A549 (cell line): Measurements from ENCODE around the gene RSBN1. TPM values are rescaled to one million over a fixed set of nuclear protein-coding genes. Genes with fewer than 3 reads are reported as not detected.

Source experiments
- ATAC-seq, 2 experiments: fragments of 200-7000 bp in 1 of 2; fragments of >200 bp in 1 of 2; cut with Nextera tagmentation in 1 of 2; cut with Tn5 transposase in 1 of 2; 3 replicates each; pipeline versions ENCODE4 v1.8.0 to v1.9.1; 2018 to 2020; ENCODE audit warnings: mild to moderate bottlenecking in 1 of 2, moderate library complexity in 1 of 2
- CTCF ChIA-PET: fragments of 300-600 bp; sonication (Branson Sonifier 250); formaldehyde crosslinking; extraction: SDS; loops from one replicate; lab custom pipeline; 2021; ENCODE audit warnings: antibody characterized with exemption, inconsistent platforms; lab: Yijun Ruan, JAX
- POLR2A ChIA-PET: fragments of 350-600 bp; formaldehyde crosslinking; extraction: SDS; loops from one replicate; lab custom pipeline; 2021; ENCODE audit warnings: antibody characterized with exemption, inconsistent platforms; lab: Yijun Ruan, JAX
- DNase-seq, 2 experiments: peaks; one replicate each; pipeline versions ENCODE4 v3.0.0 to v3.0.0-alpha.2; 2011 to 2016; ENCODE audit warnings: low read depth in 1 of 2, low spot score in 1 of 2
- FAIRE-seq: peaks from 2 replicates; lab custom pipeline; 2011; peaks lifted over from hg19 to GRCh38; lab: Jason Lieb, UNC
- H3K27ac ChIP-seq, 2 experiments: fragments of >200 bp; sonication (Bioruptor Twin); formaldehyde crosslinking; 3 replicates each; pipeline ENCODE4 v1.5.1; 2016 to 2017
- H3K4me1 ChIP-seq: fragments of >200 bp; sonication (Bioruptor Twin); formaldehyde crosslinking; 3 replicates; pipeline ENCODE4 v1.6.1; 2016
- H3K4me2 ChIP-seq: fragments of >200 bp; sonication (Bioruptor Twin); formaldehyde crosslinking; 3 replicates; pipeline ENCODE4 v1.6.1; 2016
- H3K4me3 ChIP-seq: fragments of >200 bp; sonication (Bioruptor Twin); formaldehyde crosslinking; 3 replicates; pipeline ENCODE4 v1.5.1; 2016
- H3K9me3 ChIP-seq: fragments of >200 bp; sonication (Bioruptor Twin); formaldehyde crosslinking; 3 replicates; pipeline ENCODE4 v1.6.1; 2016
- CBX8 ChIP-seq: fragments of 200-600 bp; sonication (generic); IDR thresholded peaks from 2 replicates; pipeline ENCODE4 v1.6.1; 2016
- CHD4 ChIP-seq: fragments of 200-600 bp; sonication (generic); IDR thresholded peaks from 2 replicates; pipeline ENCODE4 v1.6.1; 2016; ENCODE audit warnings: antibody characterized with exemption, mild to moderate bottlenecking, borderline replicate concordance
- EHF ChIP-seq: fragments of 250-450 bp; sonication (Bioruptor Pico); IDR thresholded peaks from 2 replicates; pipeline ENCODE4 v1.5.0; 2020; ENCODE audit warnings: mild to moderate bottlenecking
- EP300 ChIP-seq, 2 experiments: fragments of >200 bp; sonication (Bioruptor Twin); formaldehyde crosslinking; IDR thresholded peaks; 2 replicates in 1 of 2; 3 replicates in 1 of 2; pipeline ENCODE4 v1.6.1; 2016 to 2017
- ESRRA ChIP-seq: fragments of 150-350 bp; IDR thresholded peaks from 2 replicates; pipeline ENCODE4 v1.6.1; 2014; ENCODE audit warnings: mild to moderate bottlenecking, low read length, borderline replicate concordance
- FOSB ChIP-seq: fragments of 250-450 bp; sonication (Bioruptor Pico); IDR thresholded peaks from 2 replicates; pipeline ENCODE4 v1.5.0; 2020; ENCODE audit warnings: mild to moderate bottlenecking, moderate library complexity
- FOXS1 ChIP-seq: fragments of 250-450 bp; sonication (Bioruptor Pico); IDR thresholded peaks from 2 replicates; pipeline ENCODE4 v1.5.0; 2020; ENCODE audit warnings: mild to moderate bottlenecking, moderate library complexity
- JUN ChIP-seq, 2 experiments: fragments of >200 bp; sonication (Bioruptor Twin); formaldehyde crosslinking; IDR thresholded peaks; 2 replicates in 1 of 2; 3 replicates in 1 of 2; pipeline ENCODE4 v1.6.1; 2016 to 2017
- KDM5A ChIP-seq: fragments of 200-600 bp; sonication (generic); IDR thresholded peaks from 2 replicates; pipeline ENCODE4 v1.6.1; 2016; ENCODE audit warnings: antibody characterized with exemption, mild to moderate bottlenecking
- MAFK ChIP-seq: fragments of 450-650 bp; IDR thresholded peaks from 2 replicates; pipeline ENCODE4 v1.6.1; 2014; ENCODE audit not compliant: partially characterized antibody
- MAZ ChIP-seq: fragments of 150-350 bp; IDR thresholded peaks from 2 replicates; pipeline ENCODE4 v1.6.1; 2014; ENCODE audit warnings: antibody characterized with exemption, low read depth, low read length, borderline replicate concordance
- NFE2L2 ChIP-seq: fragments of 150-350 bp; conservative IDR thresholded peaks from 2 replicates; pipeline ENCODE4 v1.6.1; 2014; ENCODE audit warnings: low read length
- NPAS2 ChIP-seq: fragments of 250-450 bp; sonication (Bioruptor Pico); IDR thresholded peaks from 2 replicates; pipeline ENCODE4 v1.8.0; 2022; ENCODE audit warnings: mild to moderate bottlenecking, moderate library complexity, borderline replicate concordance
- POLR2A ChIP-seq: IDR thresholded peaks from 2 replicates; pipeline ENCODE4 v1.6.1; 2012; ENCODE audit warnings: mild to moderate bottlenecking, low read length
- RARB ChIP-seq: fragments of 250-450 bp; sonication (Bioruptor Pico); IDR thresholded peaks from 2 replicates; pipeline ENCODE4 v1.8.0; 2021; ENCODE audit warnings: mild to moderate bottlenecking, moderate library complexity
- RNF2 ChIP-seq: fragments of 200-600 bp; sonication (generic); IDR thresholded peaks from 2 replicates; pipeline ENCODE4 v1.6.1; 2016; ENCODE audit warnings: low read depth, mild to moderate bottlenecking, antibody characterized with exemption, moderate library complexity, borderline replicate concordance
- SREBF2 ChIP-seq: fragments of 450-650 bp; IDR thresholded peaks from 2 replicates; pipeline ENCODE4 v1.6.1; 2014; ENCODE audit warnings: mild to moderate bottlenecking, moderate library complexity
- TFCP2L1 ChIP-seq: fragments of 250-450 bp; sonication (Bioruptor Pico); IDR thresholded peaks from 2 replicates; pipeline ENCODE4 v1.5.0; 2021; ENCODE audit warnings: mild to moderate bottlenecking
- ZSCAN20 ChIP-seq: fragments of 250-450 bp; sonication (Bioruptor Pico); IDR thresholded peaks from 2 replicates; pipeline ENCODE4 v1.8.0; 2022; ENCODE audit warnings: mild to moderate bottlenecking, moderate library complexity
- WGBS: methylation state at CpG from one replicate; pipeline ENCODE4 v1.1.6; 2017; ENCODE audit errors: missing lambda C conversion rate; 5-methylcytosine and 5-hydroxymethylcytosine counted together
- polyA plus RNA-seq, 4 experiments: library from polyadenylated mRNA; depleted of rRNA in 3 of 4; stranded (reverse); fragments of >200 nt; fragmentation: RNase III in 1 of 4; extraction: RNeasy Plus Mini Kit Qiagen cat#74134 plus additional on column Dnase treatment in 1 of 4; gene quantifications; 2 replicates in 3 of 4; 3 replicates in 1 of 4; pipeline ENCODE4 v1.2.3, GENCODE V29; 2011 to 2017
- TF ChIP-seq, protein P1 (sequence below): fragments of >200 bp; sonication (Bioruptor Twin); formaldehyde crosslinking; IDR thresholded peaks from 2 replicates; pipeline ENCODE4 v1.6.1; 2016
- TF ChIP-seq, protein P2 (sequence below): fragments of 250-450 bp; sonication (Bioruptor Pico); IDR thresholded peaks from 2 replicates; pipeline ENCODE4 v1.5.0; 2021; ENCODE audit warnings: mild to moderate bottlenecking, moderate library complexity, borderline replicate concordance
- TF ChIP-seq, protein P3 (sequence below): IDR thresholded peaks from 2 replicates; pipeline ENCODE4 v1.6.1; 2012; ENCODE audit warnings: low read depth, borderline replicate concordance

The RSBN1 gene
- polyA plus RNA-seq, 2 of the 4 experiments (the other 2 are of a cell fraction), result 3.0 to 9.7 TPM

DNA sequence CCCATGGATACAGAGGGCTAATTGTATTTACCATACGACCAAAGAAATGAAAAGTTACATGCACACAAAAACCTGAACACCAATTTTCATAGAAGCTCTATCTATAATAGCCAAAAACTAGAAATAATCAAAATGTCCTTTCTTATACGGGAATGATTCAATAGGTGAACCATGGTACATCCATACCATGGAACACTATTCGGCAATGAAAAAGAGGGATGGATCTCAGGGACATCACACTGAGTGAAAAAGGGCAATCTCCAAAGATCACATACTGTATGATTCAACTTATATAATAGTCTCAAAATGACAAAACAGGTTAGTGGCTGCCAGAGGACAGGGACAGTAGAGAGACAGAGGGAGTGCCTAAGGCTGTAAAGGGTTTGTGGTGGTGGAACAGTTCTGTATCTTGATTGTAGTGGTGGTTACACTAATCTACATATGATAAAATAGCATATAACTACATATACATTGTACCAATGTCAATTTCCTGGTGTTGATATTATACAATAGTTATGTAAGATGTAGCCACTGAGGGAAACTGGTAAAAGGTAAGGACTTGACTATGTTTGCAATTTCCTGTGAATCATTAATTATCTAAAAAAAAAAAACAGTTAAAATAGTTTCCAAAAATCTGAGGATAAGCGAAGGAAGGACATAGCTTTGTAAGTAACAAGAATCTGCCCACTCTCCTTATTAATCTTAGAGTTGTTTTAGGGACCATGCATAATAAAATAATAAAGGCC is 3.7 kb downstream of the RSBN1 start:
- ATAC-seq, result no peak
- Histone ChIP-seq H3K4me1 (peaks cover 36% of the 10 kb centered on the region), H3K27ac (no peak overlapping the region), H3K9me3 (no peaks in the 10 kb centered on the region), H3K4me3 (no peak overlapping the region), H3K4me2 (peak overlapping the region; percentile 78; the same call in 2 of the 3 replicates)
- 89% methylated on average over 4 of the region's 4 CpGs for WGBS
- ChIA-PET CTCF (no interaction called here), POLR2A (no interaction called here)
- no peak for TF ChIP-seq CBX8
- TF ChIP-seq JUN (IDR thresholded peaks at IDR 0.05), result no peak
- TF ChIP-seq ZSCAN20 (CRISPR knock-in tag), result no peak
- no peak for TF ChIP-seq MAZ
- no peak for TF ChIP-seq EP300 (IDR thresholded peaks at IDR 0.05)
- TF ChIP-seq EHF, result no peak
- no peak for TF ChIP-seq FOXS1 (CRISPR knock-in tag)
- no peak for TF ChIP-seq FOSB
- TF ChIP-seq, protein P1, sequence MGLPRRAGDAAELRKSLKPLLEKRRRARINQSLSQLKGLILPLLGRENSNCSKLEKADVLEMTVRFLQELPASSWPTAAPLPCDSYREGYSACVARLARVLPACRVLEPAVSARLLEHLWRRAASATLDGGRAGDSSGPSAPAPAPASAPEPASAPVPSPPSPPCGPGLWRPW, result no peak
- TF ChIP-seq, protein P2, sequence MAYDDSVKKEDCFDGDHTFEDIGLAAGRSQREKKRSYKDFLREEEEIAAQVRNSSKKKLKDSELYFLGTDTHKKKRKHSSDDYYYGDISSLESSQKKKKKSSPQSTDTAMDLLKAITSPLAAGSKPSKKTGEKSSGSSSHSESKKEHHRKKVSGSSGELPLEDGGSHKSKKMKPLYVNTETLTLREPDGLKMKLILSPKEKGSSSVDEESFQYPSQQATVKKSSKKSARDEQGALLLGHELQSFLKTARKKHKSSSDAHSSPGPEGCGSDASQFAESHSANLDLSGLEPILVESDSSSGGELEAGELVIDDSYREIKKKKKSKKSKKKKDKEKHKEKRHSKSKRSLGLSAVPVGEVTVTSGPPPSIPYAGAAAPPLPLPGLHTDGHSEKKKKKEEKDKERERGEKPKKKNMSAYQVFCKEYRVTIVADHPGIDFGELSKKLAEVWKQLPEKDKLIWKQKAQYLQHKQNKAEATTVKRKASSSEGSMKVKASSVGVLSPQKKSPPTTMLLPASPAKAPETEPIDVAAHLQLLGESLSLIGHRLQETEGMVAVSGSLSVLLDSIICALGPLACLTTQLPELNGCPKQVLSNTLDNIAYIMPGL (CRISPR knock-in tag), result no peak
- DNase-seq, result no peak
- no peak for FAIRE-seq

DNA sequence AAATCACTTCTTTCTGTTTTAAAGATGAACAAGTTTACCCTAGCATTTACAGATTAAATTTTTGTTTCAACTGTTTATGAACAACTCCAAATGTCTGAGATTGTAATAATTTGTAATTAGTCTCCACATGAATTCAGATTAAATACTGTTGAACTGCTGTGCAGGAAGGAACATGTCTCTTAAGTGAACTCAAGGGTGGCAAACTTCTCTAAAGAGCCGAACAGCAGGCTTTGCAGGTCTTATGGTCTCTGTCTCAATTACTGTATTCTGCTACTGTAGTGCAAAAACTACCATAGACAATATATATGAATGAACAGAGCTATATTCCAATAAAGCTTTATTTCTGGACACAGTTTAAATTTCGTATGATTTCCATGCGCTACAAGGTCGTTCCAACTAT is 6.6 kb downstream of the RSBN1 start:
- Histone ChIP-seq H3K4me3 (no peak overlapping the region), H3K9me3 (no peaks in the 10 kb centered on the region), H3K4me2 (peak overlapping the region; percentile 53), H3K27ac (peak overlapping the region in 1 of 2 experiments; percentile 25; a peak in 2 of 6 replicates), H3K4me1 (peaks cover 36% of the 10 kb centered on the region)
- no peak for FAIRE-seq
- no peak for DNase-seq
- no peak for ATAC-seq
- CTCF ChIA-PET, result no interaction called here
- WGBS, result 80% methylated on average over 4 of the region's 4 CpGs
- POLR2A ChIA-PET, result no interaction called here
- TF ChIP-seq, protein P3, sequence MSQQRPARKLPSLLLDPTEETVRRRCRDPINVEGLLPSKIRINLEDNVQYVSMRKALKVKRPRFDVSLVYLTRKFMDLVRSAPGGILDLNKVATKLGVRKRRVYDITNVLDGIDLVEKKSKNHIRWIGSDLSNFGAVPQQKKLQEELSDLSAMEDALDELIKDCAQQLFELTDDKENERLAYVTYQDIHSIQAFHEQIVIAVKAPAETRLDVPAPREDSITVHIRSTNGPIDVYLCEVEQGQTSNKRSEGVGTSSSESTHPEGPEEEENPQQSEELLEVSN, result no peak
- TF ChIP-seq, protein P2 (CRISPR knock-in tag), result no peak
- TF ChIP-seq MAFK (no peak), NPAS2 (CRISPR knock-in tag) (no peak), TFCP2L1 (no peak), RARB (CRISPR knock-in tag) (no peak), RNF2 (no peak)

DNA sequence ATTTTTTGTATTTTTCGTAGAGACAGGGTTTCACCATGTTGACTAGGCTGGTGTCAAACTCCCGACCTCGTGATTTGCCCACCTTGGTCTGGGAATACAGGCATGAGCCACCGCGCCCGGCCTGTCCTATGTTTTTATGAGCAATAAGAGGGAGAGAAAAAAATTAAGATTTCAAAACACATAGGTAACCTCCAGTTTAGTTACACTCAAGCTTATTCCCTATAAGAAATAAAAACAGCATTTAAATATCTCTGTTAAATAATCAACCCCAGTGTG is 7.1 kb downstream of the RSBN1 start:
- ChIA-PET POLR2A (no interaction called here), CTCF (no interaction called here)
- Histone ChIP-seq H3K9me3 (no peaks in the 10 kb centered on the region), H3K27ac (peak overlapping the region; percentile 44 to 75; a peak in 4 of 6 replicates), H3K4me1 (peaks cover 32% of the 10 kb centered on the region), H3K4me2 (peak overlapping the region; percentile 53), H3K4me3 (peak overlapping the region; percentile 27; the same call in 2 of the 3 replicates)
- ATAC-seq, result no peak
- no peak for DNase-seq
- TF ChIP-seq, protein P2 (CRISPR knock-in tag), result no peak
- TF ChIP-seq, protein P1, result no peak
- TF ChIP-seq NFE2L2 (no peak), SREBF2 (no peak), EHF (no peak), CBX8 (no peak), POLR2A (no peak), NPAS2 (CRISPR knock-in tag) (no peak), ESRRA (no peak), KDM5A (no peak), FOXS1 (CRISPR knock-in tag) (no peak), CHD4 (no peak)
- no peak for FAIRE-seq
- WGBS, result 71% methylated on average over 6 of the region's 6 CpGs
